Ishikawa (cell line): ENCODE results near the gene SOST.

Experiments used
- CEBPB ChIP-seq: IDR thresholded peaks from 2 replicates; pipeline ENCODE4 v1.6.1; 2012
- CREB1 ChIP-seq: IDR thresholded peaks from 2 replicates; pipeline ENCODE4 v1.6.1; 2012; ENCODE audit warnings: low read depth
- EGR1 ChIP-seq: IDR thresholded peaks from 2 replicates; pipeline ENCODE4 v1.6.1; 2012
- EP300 ChIP-seq: IDR thresholded peaks from 2 replicates; pipeline ENCODE4 v1.6.1; 2012; ENCODE audit warnings: borderline replicate concordance
- FOXM1 ChIP-seq: IDR thresholded peaks from 2 replicates; pipeline ENCODE4 v1.6.1; 2012; ENCODE audit warnings: low read depth, borderline replicate concordance
- MAX ChIP-seq: IDR thresholded peaks from 2 replicates; pipeline ENCODE4 v1.6.1; 2012
- NFIC ChIP-seq: IDR thresholded peaks from 2 replicates; pipeline ENCODE4 v1.6.1; 2012
- RAD21 ChIP-seq: IDR thresholded peaks from 2 replicates; pipeline ENCODE4 v1.6.1; 2012; ENCODE audit warnings: low read depth
- REST ChIP-seq: IDR thresholded peaks from 2 replicates; pipeline ENCODE4 v1.6.1; 2012; ENCODE audit warnings: low read depth, mild to moderate bottlenecking
- TAF1 ChIP-seq: IDR thresholded peaks from 2 replicates; pipeline ENCODE4 v1.6.1; 2012; ENCODE audit warnings: low read depth, mild to moderate bottlenecking
- TCF12 ChIP-seq: IDR thresholded peaks from 2 replicates; pipeline ENCODE4 v1.6.1; 2012; ENCODE audit warnings: low read depth
- TEAD4 ChIP-seq: IDR thresholded peaks from 2 replicates; pipeline ENCODE4 v1.6.1; 2012
- YY1 ChIP-seq: IDR thresholded peaks from 2 replicates; pipeline ENCODE4 v1.6.1; 2012; ENCODE audit warnings: low read depth
- ZBTB7A ChIP-seq: IDR thresholded peaks from 2 replicates; pipeline ENCODE4 v1.6.1; 2012; ENCODE audit warnings: low read depth
- TF ChIP-seq, protein P1 (sequence below): IDR thresholded peaks from 2 replicates; pipeline ENCODE4 v1.6.1; 2012

The SOST gene

GRCh38 chr17:43714465-43715149 lies 44.0 kb downstream of the SOST start:
- TF ChIP-seq TAF1 = no peak
- TF ChIP-seq, protein P1, sequence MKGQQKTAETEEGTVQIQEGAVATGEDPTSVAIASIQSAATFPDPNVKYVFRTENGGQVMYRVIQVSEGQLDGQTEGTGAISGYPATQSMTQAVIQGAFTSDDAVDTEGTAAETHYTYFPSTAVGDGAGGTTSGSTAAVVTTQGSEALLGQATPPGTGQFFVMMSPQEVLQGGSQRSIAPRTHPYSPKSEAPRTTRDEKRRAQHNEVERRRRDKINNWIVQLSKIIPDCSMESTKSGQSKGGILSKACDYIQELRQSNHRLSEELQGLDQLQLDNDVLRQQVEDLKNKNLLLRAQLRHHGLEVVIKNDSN = 0 out of 2 replicates have a peak, but pooled peaks have one; percentile 30

GRCh38 chr17:43713494-43714162 lies 45.0 kb downstream of the SOST start:
- TF ChIP-seq YY1 = no peak
- TF ChIP-seq TAF1 = no peak
- no peak for TF ChIP-seq REST
- TF ChIP-seq ZBTB7A = 0 out of 2 replicates have a peak, but pooled peaks have one; percentile 45
- TF ChIP-seq MAX = peak; percentile 49; the same call in 1 of the 2 replicates
- no peak for TF ChIP-seq RAD21
- TF ChIP-seq FOXM1 = no peak
- no peak for TF ChIP-seq NFIC
- 0 out of 2 replicates have a peak, but pooled peaks have one; percentile 4 for TF ChIP-seq TEAD4
- no peak for TF ChIP-seq TCF12
- no peak for TF ChIP-seq CREB1
- TF ChIP-seq CEBPB = no peak

DNA sequence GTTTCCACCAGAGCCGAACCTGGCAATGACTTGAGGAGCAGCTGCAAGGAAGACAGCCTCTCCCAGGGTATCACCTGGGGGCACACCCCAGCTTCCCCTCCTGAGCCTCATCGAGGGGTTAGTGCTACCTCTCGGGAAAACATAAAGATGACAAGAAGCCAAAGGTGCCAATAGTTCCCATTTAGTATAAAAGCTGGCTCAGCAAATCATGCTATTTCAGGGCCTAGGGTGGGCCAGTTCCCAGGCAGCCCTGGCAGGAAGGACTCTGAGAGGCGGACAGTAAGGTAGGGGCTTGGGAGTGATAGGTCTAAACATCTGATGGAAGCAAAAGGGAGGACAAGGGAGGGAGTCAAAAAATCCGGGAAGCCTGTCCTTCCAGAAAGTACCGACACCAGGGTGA lies 46.2 kb downstream of the SOST start:
- no peak for TF ChIP-seq CEBPB
- no peak for TF ChIP-seq EGR1
- no peak for TF ChIP-seq CREB1
- TF ChIP-seq RAD21 = no peak
- TF ChIP-seq MAX = no peak
- TF ChIP-seq, protein P1 = no peak
- no peak for TF ChIP-seq YY1
- no peak for TF ChIP-seq TCF12
- no peak for TF ChIP-seq TEAD4
- TF ChIP-seq EP300 = no peak
- no peak for TF ChIP-seq ZBTB7A
- TF ChIP-seq FOXM1 = no peak
- TF ChIP-seq REST = no peak
- TF ChIP-seq TAF1 = no peak
- TF ChIP-seq NFIC = no peak

DNA sequence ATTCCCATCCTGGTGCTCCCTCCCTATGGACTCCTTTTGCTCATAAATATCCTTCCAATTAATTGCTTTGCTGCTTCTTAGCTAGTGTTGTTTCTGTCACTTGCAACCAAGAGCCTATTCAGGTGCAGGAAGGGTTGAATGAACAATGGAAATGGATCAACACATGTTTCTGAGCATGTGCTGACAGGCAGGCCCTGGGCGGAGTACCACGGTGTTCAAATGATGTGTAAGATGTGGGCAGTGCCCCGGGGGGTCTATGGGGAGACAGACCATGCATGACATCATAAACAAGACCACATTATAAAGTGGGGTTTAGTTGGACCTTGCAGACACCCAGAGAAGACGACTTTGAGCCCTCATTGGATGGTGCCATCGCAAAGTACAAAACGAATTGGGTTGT lies 48.5 kb downstream of the SOST start:
- TF ChIP-seq REST = no peak

DNA sequence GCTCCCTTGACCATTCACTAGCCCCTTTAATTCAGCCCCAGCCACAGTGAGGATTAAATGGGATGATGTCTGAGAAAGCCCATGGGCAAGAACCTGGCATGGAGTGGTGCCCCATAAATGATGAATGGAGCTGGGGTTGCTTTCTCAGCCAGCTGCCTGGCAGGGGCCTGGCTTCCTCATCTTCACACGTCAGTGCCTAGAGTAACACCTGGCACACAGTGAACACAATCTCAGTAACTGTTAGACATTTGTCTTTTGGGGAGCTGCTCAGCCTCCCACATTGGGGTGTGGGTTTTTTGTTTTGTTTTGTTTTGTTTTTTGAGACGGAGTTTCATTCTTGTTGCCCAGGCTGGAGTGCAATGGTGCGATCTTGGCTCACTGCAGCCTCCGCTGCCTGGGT lies 49.4 kb downstream of the SOST start:
- TF ChIP-seq CEBPB = no peak
- no peak for TF ChIP-seq ZBTB7A
- TF ChIP-seq, protein P1 = no peak
- no peak for TF ChIP-seq RAD21
- TF ChIP-seq NFIC = no peak
- TF ChIP-seq CREB1 = no peak
